ENCODE data around the gene TPO. TPM values are rescaled to one million over a fixed set of nuclear protein-coding genes. Genes with fewer than 3 reads are reported as not detected.
A peak's percentile ranks its signal among the peaks of the same experiment; 100 is the strongest.

The TPO gene
- total RNA-seq, 1 donor from 2014 or later: not detected

GRCh38 chr2:1521191-1521877 lies 108.1 kb downstream of the TPO start:
- DNase-seq (ENCODE audit: low read depth): no peak

- DNase-seq (ENCODE audit: low read depth): no peak
These were observed 108.9 kb downstream of the TPO start for GRCh38 chr2:1521878-1522830.

- no peak for DNase-seq (ENCODE audit: low read depth)
These were observed 114.1 kb downstream of the TPO start for GRCh38 chr2:1527153-1527992.

- no peak for DNase-seq (ENCODE audit: low read depth)
These were observed 115.2 kb downstream of the TPO start for GRCh38 chr2:1528273-1529064.

GRCh38 chr2:1538663-1539062 lies 125.4 kb downstream of the TPO start:
- no peak for DNase-seq (ENCODE audit: low read depth)

GRCh38 chr2:1539441-1539840 lies 126.2 kb downstream of the TPO start:
- no peak for DNase-seq (ENCODE audit: low read depth)

- no peak for DNase-seq (ENCODE audit: low read depth)
These were observed 126.7 kb downstream of the TPO start for GRCh38 chr2:1539973-1540372.

GRCh38 chr2:1540481-1540880 lies 127.2 kb downstream of the TPO start:
- peak; percentile 28 for DNase-seq (ENCODE audit: low read depth)

- DNase-seq (ENCODE audit: low read depth): no peak
These were observed 127.8 kb downstream of the TPO start for GRCh38 chr2:1541040-1541439.

GRCh38 chr2:1541819-1542475 lies 128.7 kb downstream of the TPO start:
- no peak for DNase-seq (ENCODE audit: low read depth)

- no peak for DNase-seq (ENCODE audit: low read depth)
These were observed 129.7 kb downstream of the TPO start for GRCh38 chr2:1542971-1543370.

- no peak for DNase-seq (ENCODE audit: low read depth)
These were observed 130.7 kb downstream of the TPO start for GRCh38 chr2:1543776-1544477.

GRCh38 chr2:1544478-1545069 lies 131.3 kb downstream of the TPO start:
- DNase-seq (ENCODE audit: low read depth): peak; percentile 34

- peak; percentile 61 for DNase-seq (ENCODE audit: low read depth)
These were observed 132.8 kb downstream of the TPO start for GRCh38 chr2:1546023-1546591.

GRCh38 chr2:1546901-1547300 lies 133.6 kb downstream of the TPO start:
- no peak for DNase-seq (ENCODE audit: low read depth)

GRCh38 chr2:1548910-1549673 lies 135.8 kb downstream of the TPO start:
- peak; percentile 72 for DNase-seq (ENCODE audit: low read depth)

GRCh38 chr2:1550076-1550475 lies 136.8 kb downstream of the TPO start:
- DNase-seq (ENCODE audit: low read depth): no peak

Measured in myocyte (in vitro differentiated cells).